Osteocyte (in vitro differentiated cells): ENCODE data around the gene HIC1. TPM values are rescaled to one million over a fixed set of nuclear protein-coding genes. Genes with fewer than 3 reads are reported as not detected.

Experiments used
- DNase-seq: peaks from one replicate; pipeline ENCODE4 v3.0.0; 2021; ENCODE audit warnings: mixed read lengths; ENCODE audit not compliant: unreplicated experiment; ENCODE audit errors: extremely low spot score
- H3K27ac Mint-ChIP-seq: one replicate; pipeline ENCODE4 v1.8.0; 2021; ENCODE audit warnings: mild to moderate bottlenecking, mixed read lengths; ENCODE audit not compliant: unreplicated experiment
- H3K27me3 Mint-ChIP-seq: one replicate; pipeline ENCODE4 v1.8.0; 2021; ENCODE audit warnings: mixed read lengths; ENCODE audit not compliant: unreplicated experiment
- H3K36me3 Mint-ChIP-seq: one replicate; pipeline ENCODE4 v1.8.0; 2021; ENCODE audit warnings: mixed read lengths; ENCODE audit not compliant: unreplicated experiment
- H3K4me1 Mint-ChIP-seq: one replicate; pipeline ENCODE4 v1.8.0; 2021; ENCODE audit warnings: mixed read lengths; ENCODE audit not compliant: unreplicated experiment
- H3K4me3 Mint-ChIP-seq: one replicate; pipeline ENCODE4 v1.8.0; 2021; ENCODE audit warnings: mild to moderate bottlenecking, moderate library complexity, mixed read lengths; ENCODE audit not compliant: unreplicated experiment
- H3K9me3 Mint-ChIP-seq: one replicate; pipeline ENCODE4 v1.8.0; 2021; ENCODE audit warnings: mixed read lengths; ENCODE audit not compliant: unreplicated experiment
- CTCF ChIP-seq: fragments of 200-600 bp; sonication (generic); IDR thresholded peaks from 2 replicates; pipeline ENCODE4 v1.5.0; 2021; ENCODE audit warnings: antibody characterized with exemption, mild to moderate bottlenecking, moderate library complexity
- total RNA-seq: library from RNA; stranded (reverse); gene quantifications from 2 replicates; pipeline ENCODE4 v1.2.1, GENCODE V29; 2021

HIC1 gene
- total RNA-seq, 1 donor from 2014 or later = 3.3 TPM

DNA sequence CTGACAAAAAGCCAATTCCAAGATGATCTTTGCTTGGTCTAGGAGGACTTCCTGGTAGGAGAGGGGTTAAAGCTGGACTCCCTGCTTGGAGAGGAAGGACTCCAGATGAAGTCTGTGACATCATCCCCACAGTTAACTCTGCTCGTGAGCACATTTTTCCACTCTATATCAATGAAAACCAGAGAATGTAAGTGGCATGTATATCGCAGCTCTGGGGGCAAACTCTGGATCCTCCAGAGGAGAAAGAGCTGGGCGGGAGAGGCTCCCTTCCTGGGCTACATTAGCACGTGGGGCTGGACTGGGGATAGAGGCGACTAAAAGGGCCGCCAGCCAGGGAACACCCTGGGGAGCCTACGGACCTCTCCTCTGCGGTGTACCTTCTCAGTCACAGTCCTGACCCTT, 34.1 kb downstream of the HIC1 start:
- TF ChIP-seq CTCF = no peak
- Mint-ChIP-seq H3K4me1 (peaks cover 63% of the 10 kb centered on the region), H3K27me3 (no peaks in the 10 kb centered on the region), H3K36me3 (peaks cover 1% of the 10 kb centered on the region), H3K9me3 (no peaks in the 10 kb centered on the region), H3K27ac (peak overlapping the region; percentile 96), H3K4me3 (peak overlapping the region; percentile 74)
- no peak for DNase-seq

DNA sequence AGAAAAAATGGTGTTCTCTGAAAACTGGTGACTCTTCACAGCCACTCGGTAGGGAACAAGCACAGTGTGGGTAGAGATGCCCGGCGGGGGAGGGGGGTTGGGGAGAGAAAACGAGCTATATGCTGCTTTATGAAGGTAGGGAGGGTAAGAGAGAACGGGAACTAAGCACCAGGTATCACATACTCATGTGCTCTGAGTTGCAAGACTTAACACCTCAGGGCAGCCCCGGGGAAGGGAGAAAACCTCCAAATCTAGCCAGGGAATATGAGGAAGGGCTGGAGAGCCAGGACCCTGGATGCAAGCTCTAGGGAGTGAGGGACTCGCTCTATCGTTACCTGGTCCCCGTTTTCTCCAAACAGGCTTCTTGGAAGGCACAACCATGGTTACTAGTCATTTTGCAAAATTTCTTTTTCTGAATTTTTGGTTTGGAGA, 35.3 kb downstream of the HIC1 start:
- Mint-ChIP-seq H3K9me3 (no peaks in the 10 kb centered on the region), H3K36me3 (peaks cover 1% of the 10 kb centered on the region), H3K27ac (peak overlapping the region; percentile 96), H3K4me1 (peaks cover 55% of the 10 kb centered on the region), H3K27me3 (no peaks in the 10 kb centered on the region), H3K4me3 (no peak overlapping the region)
- DNase-seq = no peak
- no peak for TF ChIP-seq CTCF

DNA sequence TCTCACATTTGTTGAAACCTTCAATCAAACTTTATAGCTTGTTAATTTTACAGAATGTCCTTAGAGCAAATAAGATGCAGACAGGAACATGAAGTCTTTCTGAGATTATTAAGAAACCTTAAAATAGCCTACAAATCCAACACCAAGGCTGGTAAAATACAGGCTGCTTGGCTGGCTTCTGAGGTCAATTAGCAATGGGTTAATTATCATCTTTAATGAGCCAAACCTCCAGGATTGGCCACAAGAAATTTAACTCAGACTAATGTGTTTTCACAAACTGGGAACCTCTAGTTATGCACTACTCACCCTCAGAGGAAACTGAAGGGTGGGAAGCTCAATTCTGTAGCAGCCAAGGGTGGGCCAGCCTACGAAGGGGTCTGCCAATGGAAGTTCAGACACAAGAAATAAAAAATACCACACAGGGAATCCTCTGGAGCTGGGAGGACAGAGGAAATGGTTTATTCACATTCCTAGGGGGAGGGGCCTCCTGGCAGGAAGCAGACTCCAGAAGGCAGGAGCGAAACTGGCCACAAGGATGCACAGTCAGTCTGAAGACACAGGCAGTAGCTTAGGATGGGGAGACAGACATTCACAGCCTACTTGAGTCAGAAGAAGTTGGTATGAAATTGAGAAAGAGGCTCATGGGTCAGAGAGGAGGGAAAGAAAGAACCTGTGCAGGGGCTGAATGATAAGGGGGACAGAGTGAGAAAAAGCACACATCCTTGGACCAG, 36.1 kb downstream of the HIC1 start:
- TF ChIP-seq CTCF = peak; percentile 56
- Mint-ChIP-seq H3K27me3 (no peaks in the 10 kb centered on the region), H3K9me3 (no peaks in the 10 kb centered on the region), H3K4me1 (peaks cover 54% of the 10 kb centered on the region), H3K36me3 (peaks cover 1% of the 10 kb centered on the region), H3K4me3 (no peak overlapping the region), H3K27ac (peak overlapping the region; percentile 54)
- no peak for DNase-seq

DNA sequence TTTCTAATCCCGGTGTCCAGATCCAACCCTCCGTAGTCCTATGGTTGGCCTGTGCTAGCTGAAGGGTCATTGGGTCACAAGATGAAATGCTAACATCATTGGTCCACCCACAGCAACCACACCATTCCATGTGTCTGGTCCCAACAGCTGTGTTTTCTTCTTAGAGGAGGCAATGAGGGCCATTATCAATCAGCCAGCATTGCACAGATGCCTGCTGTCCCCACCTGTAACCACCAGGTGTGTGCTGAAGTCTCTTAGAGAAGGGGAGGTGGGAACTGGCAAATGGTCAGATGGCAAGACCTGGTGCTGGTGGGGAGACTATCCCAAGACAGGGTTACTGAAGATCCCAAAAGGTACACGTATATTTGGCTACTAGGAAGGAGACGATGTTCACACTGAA, 37.4 kb downstream of the HIC1 start:
- Mint-ChIP-seq H3K9me3 (no peaks in the 10 kb centered on the region), H3K4me1 (peaks cover 46% of the 10 kb centered on the region), H3K27me3 (no peaks in the 10 kb centered on the region), H3K4me3 (no peak overlapping the region), H3K27ac (peak overlapping the region; percentile 31), H3K36me3 (peaks cover 1% of the 10 kb centered on the region)
- TF ChIP-seq CTCF = no peak
- no peak for DNase-seq

GRCh38 chr17:2093349-2093748, 38.4 kb downstream of the HIC1 start:
- no peak for TF ChIP-seq CTCF
- no peaks in the 10 kb centered on the region for H3K36me3 Mint-ChIP-seq
- H3K4me3 Mint-ChIP-seq = no peak overlapping the region
- no peaks in the 10 kb centered on the region for H3K27me3 Mint-ChIP-seq
- H3K9me3 Mint-ChIP-seq = no peaks in the 10 kb centered on the region
- H3K4me1 Mint-ChIP-seq = peaks cover 42% of the 10 kb centered on the region
- H3K27ac Mint-ChIP-seq = no peak overlapping the region
- DNase-seq = no peak
